Caco-2 (cell line): ENCODE data around the gene PKP3. TPM values are rescaled to one million over a fixed set of nuclear protein-coding genes. Genes with fewer than 3 reads are reported as not detected.

Experiments
- BruUV-seq: library from RNA; stranded (reverse); fragments of 400-500 nt; replicated peaks from 2 replicates; lab custom pipeline; 2021; lab: Mats Ljungman, UMichigan
- CTCF ChIA-PET: fragments of 300-600 bp; sonication (Branson Sonifier 250); formaldehyde crosslinking; loops from one replicate; lab custom pipeline; 2022; ENCODE audit warnings: antibody characterized with exemption; lab: Charles Lee
- POLR2A ChIA-PET: fragments of 300-600 bp; sonication (Branson Sonifier 250); formaldehyde crosslinking; loops from one replicate; lab custom pipeline; 2022; ENCODE audit warnings: antibody characterized with exemption; lab: Charles Lee
- DNase-seq, 2 experiments: peaks; one replicate each; pipeline versions ENCODE4 v3.0.0 to v3.0.0-alpha.2; 2020 to 2022
- H3K27me3 ChIP-seq: replicated peaks from 2 replicates; pipeline ENCODE4 v1.6.0; 2011; ENCODE audit warnings: low read length; ENCODE audit not compliant: control insufficient read depth, insufficient read depth
- H3K36me3 ChIP-seq: 2 replicates; pipeline ENCODE4 v1.5.1; 2011; ENCODE audit warnings: low read length; ENCODE audit not compliant: control insufficient read depth, insufficient read depth
- H3K4me1 ChIP-seq: fragments of 250-450 bp; sonication (Bioruptor Pico); 2 replicates; pipeline ENCODE4 v1.5.1; 2020; ENCODE audit warnings: mild to moderate bottlenecking
- H3K4me3 ChIP-seq: 2 replicates; pipeline ENCODE4 v1.5.1; 2011; ENCODE audit warnings: low read depth, mild to moderate bottlenecking, control low read depth, low read length
- H3K9me3 ChIP-seq: fragments of 250-450 bp; sonication (Bioruptor Pico); 2 replicates; pipeline ENCODE4 v1.5.1; 2020; ENCODE audit warnings: mild to moderate bottlenecking, moderate library complexity
- H3K27ac Mint-ChIP-seq: one replicate; pipeline ENCODE4 v1.8.0; 2022; ENCODE audit warnings: mixed read lengths; ENCODE audit not compliant: unreplicated experiment
- H3K27me3 Mint-ChIP-seq: one replicate; pipeline ENCODE4 v1.8.0; 2022; ENCODE audit warnings: mixed read lengths; ENCODE audit not compliant: insufficient read depth, unreplicated experiment
- H3K36me3 Mint-ChIP-seq: one replicate; pipeline ENCODE4 v1.8.0; 2022; ENCODE audit warnings: mild to moderate bottlenecking, mixed read lengths; ENCODE audit not compliant: insufficient read depth, unreplicated experiment
- H3K4me1 Mint-ChIP-seq: one replicate; pipeline ENCODE4 v1.8.0; 2022; ENCODE audit warnings: low read depth, mixed read lengths; ENCODE audit not compliant: unreplicated experiment
- H3K4me3 Mint-ChIP-seq: one replicate; pipeline ENCODE4 v1.8.0; 2022; ENCODE audit warnings: mild to moderate bottlenecking, moderate library complexity, mixed read lengths; ENCODE audit not compliant: unreplicated experiment
- H3K9me3 Mint-ChIP-seq: one replicate; pipeline ENCODE4 v1.8.0; 2022; ENCODE audit warnings: mixed read lengths; ENCODE audit not compliant: unreplicated experiment
- intact Hi-C: fragments of 100-400 bp; cut with micrococcal nuclease; formaldehyde crosslinking; loops from one replicate; pipeline ENCODE4 v1.10.0; 2022; ENCODE audit not compliant: unreplicated experiment
- total RNA-seq: library from RNA; stranded (reverse); gene quantifications from 2 replicates; pipeline ENCODE4 v1.2.3, GENCODE V29; 2022
- TF ChIP-seq, protein P1 (sequence below), 2 experiments: fragments of 200-600 bp in 1 of 2; IDR thresholded peaks; 1 replicate in 1 of 2; 2 replicates in 1 of 2; pipeline versions ENCODE4 v1.5.1 to v1.8.0; 2011 to 2022; ENCODE audit warnings: antibody characterized with exemption in 1 of 2, control low read depth in 1 of 2, inconsistent platforms in 1 of 2, low read depth in 1 of 2, low read length in 1 of 2, mild to moderate bottlenecking in 1 of 2, moderate library complexity in 1 of 2; ENCODE audit not compliant: insufficient read depth in 1 of 2, severe bottlenecking in 1 of 2, unreplicated experiment in 1 of 2

Gene PKP3
- total RNA-seq, 1 experiment from 2014 or later: 149 TPM

- TF ChIP-seq, protein P1, sequence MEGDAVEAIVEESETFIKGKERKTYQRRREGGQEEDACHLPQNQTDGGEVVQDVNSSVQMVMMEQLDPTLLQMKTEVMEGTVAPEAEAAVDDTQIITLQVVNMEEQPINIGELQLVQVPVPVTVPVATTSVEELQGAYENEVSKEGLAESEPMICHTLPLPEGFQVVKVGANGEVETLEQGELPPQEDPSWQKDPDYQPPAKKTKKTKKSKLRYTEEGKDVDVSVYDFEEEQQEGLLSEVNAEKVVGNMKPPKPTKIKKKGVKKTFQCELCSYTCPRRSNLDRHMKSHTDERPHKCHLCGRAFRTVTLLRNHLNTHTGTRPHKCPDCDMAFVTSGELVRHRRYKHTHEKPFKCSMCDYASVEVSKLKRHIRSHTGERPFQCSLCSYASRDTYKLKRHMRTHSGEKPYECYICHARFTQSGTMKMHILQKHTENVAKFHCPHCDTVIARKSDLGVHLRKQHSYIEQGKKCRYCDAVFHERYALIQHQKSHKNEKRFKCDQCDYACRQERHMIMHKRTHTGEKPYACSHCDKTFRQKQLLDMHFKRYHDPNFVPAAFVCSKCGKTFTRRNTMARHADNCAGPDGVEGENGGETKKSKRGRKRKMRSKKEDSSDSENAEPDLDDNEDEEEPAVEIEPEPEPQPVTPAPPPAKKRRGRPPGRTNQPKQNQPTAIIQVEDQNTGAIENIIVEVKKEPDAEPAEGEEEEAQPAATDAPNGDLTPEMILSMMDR (IDR thresholded peaks at IDR 0.05; ENCODE audit: insufficient read depth in 1 of 2, low read depth in 1 of 2, low read length in 1 of 2, severe bottlenecking in 1 of 2, unreplicated experiment in 1 of 2): no peak
- Histone ChIP-seq H3K4me1 (peaks cover 23% of the 10 kb centered on the region), H3K4me3 (no peak overlapping the region), H3K9me3 (no peaks in the 10 kb centered on the region; the same call in 1 of the 2 replicates), H3K27me3 (no peaks in the 10 kb centered on the region), H3K36me3 (peaks cover 5% of the 10 kb centered on the region)
- Mint-ChIP-seq H3K36me3 (peaks cover 50% of the 10 kb centered on the region), H3K4me1 (peaks cover 8% of the 10 kb centered on the region), H3K9me3 (no peaks in the 10 kb centered on the region), H3K27me3 (no peaks in the 10 kb centered on the region), H3K4me3 (no peak overlapping the region), H3K27ac (no peak overlapping the region)
- ChIA-PET CTCF (interaction anchor here (2.2 kb wide), 1 partner anchor 36 kb away, joined by 7 read pairs; no protein-coding TSS in a partner anchor), POLR2A (no interaction called here)
- intact Hi-C loops: no loop called here
- BruUV-seq: no TSS peak
- DNase-seq: peak in 1 of 2 experiments; percentile 9
Observed at GRCh38 chr11:412641-413119, 18.7 kb downstream of the PKP3 start.

GRCh38 chr11:413120-414081 is 19.4 kb downstream of the PKP3 start:
- ChIA-PET CTCF (interaction anchor here (0.6 to 2.2 kb wide), 2 partner anchors 35 to 36 kb away, joined by 5 to 7 read pairs; no protein-coding TSS in a partner anchor), POLR2A (no interaction called here)
- Mint-ChIP-seq H3K27me3 (no peaks in the 10 kb centered on the region), H3K9me3 (no peaks in the 10 kb centered on the region), H3K27ac (no peak overlapping the region), H3K4me1 (peaks cover 11% of the 10 kb centered on the region), H3K4me3 (no peak overlapping the region), H3K36me3 (peaks cover 50% of the 10 kb centered on the region)
- Histone ChIP-seq H3K9me3 (no peaks in the 10 kb centered on the region), H3K36me3 (peaks cover 5% of the 10 kb centered on the region), H3K27me3 (no peaks in the 10 kb centered on the region), H3K4me1 (peaks cover 28% of the 10 kb centered on the region), H3K4me3 (no peak overlapping the region)
- peak in 1 of 2 experiments; percentile 14 for DNase-seq
- intact Hi-C loops: no loop called here
- TF ChIP-seq, protein P1 (IDR thresholded peaks at IDR 0.05; ENCODE audit: insufficient read depth in 1 of 2, low read depth in 1 of 2, low read length in 1 of 2, severe bottlenecking in 1 of 2, unreplicated experiment in 1 of 2): no peak
- BruUV-seq: no TSS peak

GRCh38 chr11:414318-414857 is 20.4 kb downstream of the PKP3 start:
- Mint-ChIP-seq H3K27me3 (no peaks in the 10 kb centered on the region), H3K36me3 (peaks cover 43% of the 10 kb centered on the region), H3K27ac (peak overlapping the region; percentile 39), H3K4me1 (peaks cover 11% of the 10 kb centered on the region), H3K9me3 (no peaks in the 10 kb centered on the region), H3K4me3 (no peak overlapping the region)
- no peak for DNase-seq
- ChIA-PET POLR2A (interaction anchor here (1.0 kb wide), 1 partner anchor 207 kb away, joined by 3 read pairs; the partner anchor contains the start of genes BET1L and RIC8A), CTCF (interaction anchor here (0.6 kb wide), 1 partner anchor 35 kb away, joined by 5 read pairs; no protein-coding TSS in a partner anchor)
- no peaks in the 10 kb centered on the region; the same call in 1 of the 2 replicates for H3K36me3 ChIP-seq
- intact Hi-C loops: no loop called here
- no peak overlapping the region for H3K4me3 ChIP-seq
- H3K27me3 ChIP-seq: no peaks in the 10 kb centered on the region
- TF ChIP-seq, protein P1 (IDR thresholded peaks at IDR 0.05; ENCODE audit: insufficient read depth in 1 of 2, low read depth in 1 of 2, low read length in 1 of 2, severe bottlenecking in 1 of 2, unreplicated experiment in 1 of 2): no peak
- H3K4me1 ChIP-seq: peaks cover 27% of the 10 kb centered on the region
- H3K9me3 ChIP-seq: no peaks in the 10 kb centered on the region
- no TSS peak for BruUV-seq
